GM12873 (cell line): ENCODE data around the gene HOXC4.

Source experiments
- CTCF ChIP-seq: IDR thresholded peaks from 2 replicates; pipeline ENCODE4 v1.5.1; 2012; ENCODE audit warnings: low read depth, mild to moderate bottlenecking, moderate library complexity, low read length, control low read depth; ENCODE audit not compliant: insufficient read depth; ENCODE audit errors: missing control alignments

HOXC4 gene

DNA sequence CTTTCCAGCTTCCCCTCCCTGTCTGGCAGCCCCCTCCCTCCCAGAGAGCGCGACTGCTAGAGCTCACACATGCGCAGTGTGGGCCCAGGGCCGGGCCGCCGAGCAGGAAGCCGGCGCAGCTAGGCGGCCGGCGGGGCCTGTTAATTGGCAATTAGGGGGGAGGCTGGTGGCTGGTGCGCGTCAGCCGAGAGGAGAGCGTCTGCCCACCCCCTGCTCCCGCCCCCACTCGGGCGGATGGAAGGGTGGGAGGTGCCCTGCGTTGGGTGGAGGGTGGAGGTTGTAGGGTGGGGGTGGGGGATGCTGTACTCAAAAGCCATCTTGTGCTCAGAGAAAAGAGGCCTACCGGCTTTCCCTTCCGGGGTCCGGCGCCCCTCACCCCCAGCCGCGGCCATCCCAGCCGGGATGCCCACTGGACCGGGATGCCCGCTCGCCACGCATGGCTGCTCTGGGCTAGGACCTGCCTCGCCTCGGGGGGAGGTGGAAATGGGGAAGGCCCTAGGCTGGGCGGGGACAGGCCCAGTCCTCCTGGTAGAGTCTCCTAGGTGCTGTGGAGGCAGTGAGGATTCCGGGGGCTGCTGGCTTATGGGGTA, 35.7 kb upstream of the HOXC4 start:
- no peak for TF ChIP-seq CTCF

DNA sequence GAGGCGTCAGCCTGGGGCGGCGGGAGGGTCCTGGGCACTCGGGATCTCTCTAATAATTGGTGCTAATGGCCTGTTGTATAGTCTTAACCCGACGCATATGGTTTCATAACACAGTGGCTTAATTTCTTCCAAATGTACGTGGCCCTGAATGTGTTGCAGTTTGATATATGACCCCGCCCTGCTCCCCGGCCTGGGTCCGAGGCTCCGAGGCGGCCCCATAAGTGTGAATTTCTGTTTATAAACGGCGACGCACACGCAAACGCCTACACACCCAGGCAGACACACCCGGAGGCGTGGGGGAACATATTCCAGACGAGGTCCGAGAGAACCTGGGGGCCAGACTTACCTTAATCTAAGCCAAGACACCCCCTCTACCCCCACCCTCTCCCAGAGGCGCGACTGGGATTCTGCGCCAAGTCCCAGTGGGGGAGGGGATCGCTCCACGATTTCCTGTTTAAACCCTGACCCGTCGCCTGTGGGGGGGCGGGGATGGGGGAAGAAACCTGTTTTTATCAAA, 35.1 kb upstream of the HOXC4 start:
- TF ChIP-seq CTCF = no peak

- TF ChIP-seq CTCF = no peak
Measured at GRCh38 chr12:54019091-54019811, 34.4 kb upstream of the HOXC4 start.

GRCh38 chr12:54019924-54020590, 33.6 kb upstream of the HOXC4 start:
- no peak for TF ChIP-seq CTCF

GRCh38 chr12:54020591-54021405, 32.8 kb upstream of the HOXC4 start:
- TF ChIP-seq CTCF = no peak

DNA sequence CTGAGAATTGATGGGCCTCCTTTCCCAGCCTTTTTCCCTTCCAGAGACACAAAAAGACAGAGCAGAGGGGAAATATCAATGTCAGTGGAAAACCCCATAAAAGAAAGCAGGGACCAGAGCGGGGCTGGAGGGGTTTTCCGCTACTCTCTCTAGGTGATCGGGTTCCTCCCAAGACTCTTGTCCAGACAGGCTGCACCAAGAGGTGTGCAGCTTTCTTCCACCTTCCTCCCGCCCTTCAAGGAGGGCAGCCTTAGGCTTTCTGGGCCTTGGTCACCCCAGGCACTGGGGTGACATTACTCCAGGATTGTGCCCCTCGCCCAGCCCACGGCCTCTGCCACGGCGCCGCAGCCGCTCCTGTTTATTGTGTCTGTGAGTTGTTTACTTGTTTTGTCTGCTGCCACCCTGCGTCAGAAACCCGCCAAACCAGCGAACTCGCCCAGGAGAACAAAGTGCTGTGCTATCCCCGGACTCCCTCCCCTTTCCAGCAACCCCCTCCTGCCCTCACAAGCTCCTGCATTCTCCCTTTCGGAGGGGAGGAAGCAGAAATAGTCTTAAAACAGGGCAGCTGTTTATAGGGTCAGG, 32.1 kb upstream of the HOXC4 start:
- TF ChIP-seq CTCF = no peak
